Activated CD4-positive, alpha-beta T cell treated with anti-CD3 and anti-CD28 coated beads for 24 hours (primary cell): ENCODE results near the gene BLTP3A.
"Not testable (repeated sequence)": the region's sequence is repeated elsewhere in the genome, so short reads cannot be mapped to it uniquely, and the experiment has no call there.

ENCODE experiments used
- DNase-seq, 2 donors: peaks; one replicate each; pipeline ENCODE4 v3.0.0-alpha.2; 2020; ENCODE audit warnings: low read depth in 2 of 2

BLTP3A gene

GRCh38 chr6:34791701-34792604 is at the start of gene BLTP3A:
Gene BLTP3A, plus strand, starts transcription at chr6:34792083. Its CDS starts 168 bp downstream, at chr6:34792251.
- peak; percentile 55 to 56 for DNase-seq

- DNase-seq = no peak
Observed at GRCh38 chr6:34742094-34742493, 49.8 kb upstream of the BLTP3A start.

- DNase-seq = no peak
Observed at GRCh38 chr6:34743625-34744293, 48.1 kb upstream of the BLTP3A start.

GRCh38 chr6:34744294-34744647 is 47.6 kb upstream of the BLTP3A start:
- not testable (repeated sequence) for DNase-seq

GRCh38 chr6:34745277-34746103 is 46.4 kb upstream of the BLTP3A start:
- DNase-seq = no peak

DNA sequence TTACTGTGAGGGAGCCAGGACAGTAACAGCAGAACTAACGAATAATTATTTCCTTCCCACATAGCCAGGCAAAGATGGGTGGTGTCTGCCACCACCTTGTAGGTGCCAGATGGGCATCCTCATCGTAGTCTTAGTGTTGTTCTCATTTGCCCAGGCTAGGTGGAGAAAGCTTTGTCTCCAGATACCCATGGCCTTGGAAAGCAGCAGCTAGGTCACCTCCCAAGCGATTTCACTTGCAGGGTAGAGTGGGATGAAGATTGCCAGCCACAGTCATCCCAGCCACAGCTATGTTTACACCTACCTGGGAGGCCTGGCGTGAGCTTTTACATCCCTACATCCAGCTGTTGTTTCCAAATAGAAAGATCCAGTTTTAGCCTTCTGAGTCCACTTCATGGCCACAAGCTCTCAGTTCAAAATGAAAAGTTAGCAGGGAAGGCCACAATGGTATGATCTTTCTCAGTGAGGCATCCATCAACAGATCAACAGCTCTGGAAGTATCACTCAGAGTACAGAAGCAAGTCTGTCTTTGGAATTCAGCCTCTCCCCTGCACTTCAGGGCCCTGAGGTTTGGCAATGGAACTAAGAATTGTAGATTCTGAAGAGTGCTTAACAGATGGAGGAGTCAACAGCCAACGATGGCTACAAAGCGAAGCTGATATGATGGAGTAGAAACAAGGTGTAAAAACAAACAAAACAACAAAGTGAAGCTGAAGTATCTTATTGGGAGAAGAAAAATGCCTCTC is 45.6 kb upstream of the BLTP3A start:
- DNase-seq = no peak

GRCh38 chr6:34748757-34749156 is 43.1 kb upstream of the BLTP3A start:
- DNase-seq = no peak

DNA sequence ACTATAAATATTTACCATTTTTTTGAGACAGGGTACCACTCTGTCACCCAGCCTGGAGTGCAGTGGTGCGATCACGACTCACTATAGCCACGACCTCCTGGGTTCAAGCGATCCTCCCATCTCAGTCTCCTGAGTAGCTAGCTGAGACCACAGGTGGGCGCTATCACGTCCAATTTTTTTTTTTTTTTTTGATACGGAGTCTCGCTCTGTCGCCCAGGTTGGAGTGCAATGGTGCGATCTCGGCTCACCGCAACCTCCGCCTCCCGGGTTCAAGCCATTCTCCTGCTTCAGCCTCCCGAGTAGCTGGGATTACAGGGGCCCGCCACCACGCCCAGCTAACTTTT is 35.4 kb upstream of the BLTP3A start:
- peak; percentile 3 to 17 for DNase-seq

DNA sequence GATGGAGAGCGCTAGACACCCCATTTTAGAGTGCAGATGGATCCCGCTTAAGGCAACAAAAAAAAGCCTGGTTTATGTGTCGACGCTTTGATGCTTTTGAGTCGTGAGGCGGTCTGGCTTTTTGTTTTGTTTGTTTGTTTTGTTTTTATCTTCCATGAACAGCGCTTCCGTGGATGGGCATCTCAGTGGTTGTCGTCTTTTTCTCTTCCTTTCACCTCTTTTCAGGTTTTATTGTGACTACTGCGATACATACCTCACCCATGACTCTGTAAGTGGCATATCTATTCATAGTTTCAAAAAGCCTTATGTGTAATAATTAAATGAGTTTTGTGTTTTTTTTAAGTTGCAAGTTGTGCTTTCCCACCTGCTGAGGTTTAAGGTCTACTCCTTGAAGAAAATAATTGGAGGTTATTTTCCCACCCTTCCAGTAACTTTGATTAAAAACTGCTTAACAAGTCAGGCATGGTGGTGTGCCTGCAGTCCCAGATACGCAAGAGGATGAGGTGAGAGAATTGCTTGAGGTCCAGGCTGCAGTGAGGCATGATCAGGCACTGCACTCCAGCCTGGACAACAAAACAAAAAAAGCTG is 34.1 kb upstream of the BLTP3A start:
- DNase-seq = no peak

DNA sequence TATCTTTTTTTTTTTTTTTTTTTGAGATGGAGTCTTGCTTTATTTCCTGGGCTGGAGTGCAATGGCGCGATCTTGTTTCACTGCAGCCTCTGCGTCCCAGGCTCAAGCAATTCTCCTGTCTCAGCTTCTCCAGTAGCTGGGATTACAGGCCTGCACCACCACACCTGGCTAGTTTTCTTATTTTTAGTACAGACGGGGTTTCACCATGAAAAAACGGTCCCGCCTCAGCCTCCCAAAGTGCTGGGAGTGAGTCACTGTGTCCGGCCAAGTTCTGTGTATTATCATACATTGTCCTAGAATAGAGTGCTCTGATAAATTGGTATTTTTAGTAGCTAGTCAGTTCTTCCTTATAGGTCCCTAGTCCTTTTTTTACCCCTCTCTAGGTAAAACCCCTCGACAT is 31.8 kb upstream of the BLTP3A start:
- no peak for DNase-seq

DNA sequence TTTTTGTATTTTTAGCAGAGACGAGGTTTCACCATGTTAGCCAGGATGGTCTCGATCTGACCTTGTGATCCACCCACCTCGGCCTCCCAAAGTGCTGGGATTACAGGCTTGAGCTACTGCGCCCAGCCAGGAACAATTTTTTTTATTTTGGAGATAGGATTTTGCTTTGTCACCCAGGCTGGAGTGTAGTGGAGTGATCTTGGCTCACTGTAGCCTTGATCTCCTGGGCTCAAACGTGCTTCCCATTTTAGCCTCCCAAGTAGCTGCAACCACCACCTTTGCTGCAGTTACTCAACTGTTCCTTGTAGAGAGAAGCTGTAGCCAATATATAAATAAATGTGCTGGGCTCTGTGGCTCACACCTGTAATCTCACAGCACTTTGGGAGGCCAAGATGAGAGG is 30.2 kb upstream of the BLTP3A start:
- DNase-seq = not testable (repeated sequence)

DNA sequence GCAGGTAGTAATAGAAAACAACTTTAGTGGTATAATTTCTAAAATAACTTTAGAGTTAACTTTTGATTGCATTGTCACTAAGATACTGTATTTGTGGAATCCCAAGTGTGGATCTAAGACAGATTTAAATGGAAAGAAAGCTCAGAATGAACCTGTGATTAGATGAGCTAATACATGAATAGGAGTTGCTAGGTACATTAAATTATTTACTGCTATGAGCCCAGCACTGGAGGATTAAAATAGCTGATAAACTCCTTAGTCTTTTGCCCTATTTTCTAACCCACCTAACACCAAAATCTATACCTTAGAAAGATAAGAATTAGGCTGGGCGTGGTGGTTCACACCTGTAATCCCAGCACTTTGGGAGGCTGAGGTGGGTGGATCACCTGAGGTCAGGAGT is 23.7 kb upstream of the BLTP3A start:
- DNase-seq = no peak

- DNase-seq = no peak
Observed at GRCh38 chr6:34771727-34772126, 20.2 kb upstream of the BLTP3A start.

DNA sequence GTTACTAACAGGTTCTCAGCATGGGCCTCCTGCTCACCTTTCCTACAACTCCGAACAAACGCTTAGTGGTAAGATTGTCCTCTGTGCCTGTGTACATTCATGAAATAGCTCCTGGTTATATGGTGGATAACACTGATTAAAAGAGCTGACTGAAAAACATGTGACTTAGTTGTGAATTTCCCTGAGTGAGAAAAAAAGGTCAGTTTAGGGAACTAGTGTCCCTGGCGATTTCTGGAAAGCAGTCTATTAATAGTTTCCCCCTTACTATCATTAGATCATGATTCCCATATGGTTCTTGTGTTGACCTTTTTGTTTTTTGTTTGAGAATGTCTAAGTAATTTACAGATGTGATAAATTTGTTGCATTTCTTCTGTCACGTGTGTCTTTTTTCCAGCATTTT is 18.9 kb upstream of the BLTP3A start:
- no peak for DNase-seq

- DNase-seq = no peak
Observed at GRCh38 chr6:34773916-34774315, 18.0 kb upstream of the BLTP3A start.

DNA sequence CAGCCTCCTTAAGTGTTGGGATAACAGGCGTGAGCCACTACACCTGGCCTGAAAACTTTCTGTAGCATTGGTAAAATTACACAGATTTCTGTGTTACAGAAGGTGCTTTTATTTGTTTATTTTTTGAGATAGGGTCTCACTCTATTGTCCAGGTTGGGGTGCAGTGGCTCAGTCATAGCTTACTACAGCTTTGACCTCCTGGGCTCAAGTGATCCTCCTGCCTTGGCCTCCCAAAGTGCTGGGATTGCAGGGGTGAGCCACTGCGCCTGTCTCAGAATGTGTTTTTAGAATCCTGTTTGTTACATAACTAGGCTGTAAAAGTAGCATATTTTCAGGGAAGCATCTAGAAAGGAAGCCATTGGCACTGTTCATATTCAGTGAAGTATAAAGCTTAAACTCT is 16.9 kb upstream of the BLTP3A start:
- DNase-seq = no peak

GRCh38 chr6:34785375-34785774 is 6.5 kb upstream of the BLTP3A start:
- DNase-seq = not testable (repeated sequence)

DNA sequence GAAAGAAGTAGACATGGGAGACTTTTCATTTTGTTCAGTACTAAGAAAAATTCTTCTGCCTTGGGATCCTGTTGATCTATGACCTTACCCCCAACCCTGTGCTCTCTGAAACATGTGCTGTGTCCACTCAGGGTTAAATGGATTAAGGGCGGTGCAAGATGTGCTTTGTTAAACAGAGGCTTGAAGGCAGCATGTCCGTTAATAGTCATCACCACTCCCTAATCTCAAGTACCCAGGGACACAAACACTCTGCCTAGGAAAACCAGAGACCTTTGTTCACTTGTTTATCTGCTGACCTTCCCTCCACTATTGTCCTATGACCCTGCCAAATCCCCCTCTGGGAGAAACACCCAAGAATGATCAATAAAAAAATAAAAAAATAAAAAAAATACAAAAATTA is 4.7 kb upstream of the BLTP3A start:
- DNase-seq = not testable (repeated sequence)

DNA sequence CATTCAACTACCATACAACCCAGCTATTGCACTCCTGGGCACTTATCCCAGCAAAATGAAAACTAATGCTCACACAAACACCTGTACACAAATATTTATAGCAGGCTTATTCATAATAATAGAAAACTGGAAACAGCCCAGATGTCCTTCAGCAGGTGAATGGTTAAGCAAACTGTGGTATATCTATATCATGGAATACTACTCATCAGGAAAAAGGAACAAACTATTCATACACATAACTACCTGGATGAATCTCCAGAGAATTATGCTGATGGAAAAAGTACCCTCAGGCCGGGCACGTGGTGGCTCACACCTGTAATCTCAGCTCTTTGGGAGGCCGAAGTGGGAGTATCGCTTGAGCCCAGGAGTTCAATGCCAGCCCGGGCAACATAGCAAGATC is 3.8 kb upstream of the BLTP3A start:
- DNase-seq = no peak

GRCh38 chr6:34791164-34791700 is 651 bp upstream of the BLTP3A start:
- DNase-seq = peak; percentile 10 to 25
